Stimulated activated CD4-positive, alpha-beta T cell treated with anti-CD3 and anti-CD28 coated beads, Interleukin-1b, Interleukin-23, amount 100 ng/mL, for 1 hour (primary cell): Measurements from ENCODE around the gene CIC.
"Not testable (repeated sequence)": the region's sequence is repeated elsewhere in the genome, so short reads cannot be mapped to it uniquely, and the experiment has no call there.

Experiments used
- DNase-seq, 2 donors: peaks; one replicate each; pipeline ENCODE4 v3.0.0-alpha.2; 2020; ENCODE audit warnings: low read depth in 2 of 2

CIC gene

GRCh38 chr19:42313096-42313839, 44.2 kb downstream of the CIC start, which contains the start of gene TMEM145:
Gene TMEM145, plus strand, starts transcription at chr19:42313309. Its CDS starts 68 bp downstream, at chr19:42313377.
- DNase-seq: no peak

- no peak for DNase-seq
Measured at GRCh38 chr19:42313840-42314755, 45.0 kb downstream of the CIC start.

GRCh38 chr19:42315024-42315423, 46.0 kb downstream of the CIC start:
- DNase-seq: no peak

GRCh38 chr19:42316223-42317211, 47.5 kb downstream of the CIC start:
- DNase-seq: no peak

GRCh38 chr19:42317535-42317934, 48.5 kb downstream of the CIC start:
- no peak for DNase-seq

- DNase-seq: no peak
Measured at GRCh38 chr19:42322305-42322704, 53.3 kb downstream of the CIC start.

- no peak for DNase-seq
Measured at GRCh38 chr19:42323473-42323851, 54.4 kb downstream of the CIC start.

- no peak for DNase-seq
Measured at GRCh38 chr19:42323852-42324654, 55.0 kb downstream of the CIC start.

- no peak for DNase-seq
Measured at GRCh38 chr19:42324655-42325307, 55.7 kb downstream of the CIC start.

- DNase-seq: peak; percentile 96
Measured at GRCh38 chr19:42325308-42325895, 56.4 kb downstream of the CIC start, which contains the start of gene MEGF8. Gene MEGF8, plus strand, starts transcription at chr19:42325635. Its CDS starts 609 bp downstream, at chr19:42326244.

GRCh38 chr19:42325896-42326771, 57.1 kb downstream of the CIC start:
- no peak for DNase-seq

GRCh38 chr19:42326969-42327368, 57.9 kb downstream of the CIC start:
- DNase-seq: no peak

- DNase-seq: no peak
Measured at GRCh38 chr19:42327381-42327780, 58.3 kb downstream of the CIC start.

- DNase-seq: no peak
Measured at GRCh38 chr19:42328106-42328505, 59.1 kb downstream of the CIC start.

- DNase-seq: no peak
Measured at GRCh38 chr19:42328854-42329253, 59.8 kb downstream of the CIC start.

GRCh38 chr19:42330241-42330711, 61.2 kb downstream of the CIC start:
- DNase-seq: no peak

GRCh38 chr19:42331333-42331732, 62.3 kb downstream of the CIC start:
- DNase-seq: not testable (repeated sequence)

GRCh38 chr19:42332059-42332458, 63.0 kb downstream of the CIC start:
- no peak for DNase-seq

- no peak for DNase-seq
Measured at GRCh38 chr19:42333018-42333417, 64.0 kb downstream of the CIC start.
